Measurements from ENCODE around the gene RTKN2.
"Not testable (repeated sequence)": the region's sequence is repeated elsewhere in the genome, so short reads cannot be mapped to it uniquely, and the experiment has no call there.

Gene RTKN2

DNA sequence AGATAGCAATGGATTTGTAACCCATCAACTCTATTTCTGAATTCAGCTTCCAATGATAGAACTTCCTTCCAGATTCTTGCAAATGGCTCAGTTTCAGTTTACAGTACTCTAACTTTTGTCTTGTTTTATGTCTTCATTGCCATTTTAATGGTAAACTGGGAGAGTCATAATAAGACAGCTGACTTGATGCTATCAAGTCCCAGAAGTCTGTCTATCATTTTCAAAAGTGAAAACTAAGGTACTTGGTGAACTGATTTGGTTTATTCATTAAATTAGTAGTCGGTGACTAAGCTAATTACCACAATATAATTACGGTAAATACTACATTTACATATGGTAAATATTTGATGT is 25.0 kb downstream of the RTKN2 start:
- H3K27me3 ChIP-seq (replicated peaks; ENCODE audit: insufficient read depth, low read length), result no peaks in the 10 kb centered on the region
- H3K79me2 ChIP-seq (ENCODE audit: low read length), result no peaks in the 10 kb centered on the region
- peak overlapping the region; percentile 74 for H2AFZ ChIP-seq (ENCODE audit: low read length)
- H3K9me3 ChIP-seq (replicated peaks; ENCODE audit: insufficient read depth, low read length), result no peaks in the 10 kb centered on the region
- H3K9ac ChIP-seq (ENCODE audit: low read length), result peak overlapping the region; percentile 30; the same call in 1 of the 2 replicates
- no peaks in the 10 kb centered on the region for H4K20me1 ChIP-seq (ENCODE audit: insufficient read depth, low read length)
- no peaks in the 10 kb centered on the region for H3K9me2 ChIP-seq (replicated peaks; ENCODE audit: insufficient read depth, low read length)
- peak overlapping the region; percentile 34 for H3K4me3 ChIP-seq (ENCODE audit: low read length)
- TF ChIP-seq EZH2phosphoT487 (IDR thresholded peaks at IDR 0.05; ENCODE audit: low read length) (no peak), CTCF (IDR thresholded peaks at IDR 0.05; ENCODE audit: low read length) (no peak), EZH2 (optimal IDR thresholded peaks at IDR 0.05; ENCODE audit: low read depth, low read length) (no peak)
- no peaks in the 10 kb centered on the region for H3K36me3 ChIP-seq (replicated peaks; ENCODE audit: insufficient read depth, low read length)
- H3F3A ChIP-seq (ENCODE audit: insufficient read depth, low read length), result no peaks in the 10 kb centered on the region
- peak overlapping the region; percentile 68 for H3K4me2 ChIP-seq (ENCODE audit: low read depth, low read length)
- no peak for DNase-seq
- H3K27ac ChIP-seq (ENCODE audit: low read length), result peak overlapping the region; percentile 57; the same call in 1 of the 2 replicates
- peaks cover 24% of the 10 kb centered on the region for H3K4me1 ChIP-seq (ENCODE audit: low read length)

DNA sequence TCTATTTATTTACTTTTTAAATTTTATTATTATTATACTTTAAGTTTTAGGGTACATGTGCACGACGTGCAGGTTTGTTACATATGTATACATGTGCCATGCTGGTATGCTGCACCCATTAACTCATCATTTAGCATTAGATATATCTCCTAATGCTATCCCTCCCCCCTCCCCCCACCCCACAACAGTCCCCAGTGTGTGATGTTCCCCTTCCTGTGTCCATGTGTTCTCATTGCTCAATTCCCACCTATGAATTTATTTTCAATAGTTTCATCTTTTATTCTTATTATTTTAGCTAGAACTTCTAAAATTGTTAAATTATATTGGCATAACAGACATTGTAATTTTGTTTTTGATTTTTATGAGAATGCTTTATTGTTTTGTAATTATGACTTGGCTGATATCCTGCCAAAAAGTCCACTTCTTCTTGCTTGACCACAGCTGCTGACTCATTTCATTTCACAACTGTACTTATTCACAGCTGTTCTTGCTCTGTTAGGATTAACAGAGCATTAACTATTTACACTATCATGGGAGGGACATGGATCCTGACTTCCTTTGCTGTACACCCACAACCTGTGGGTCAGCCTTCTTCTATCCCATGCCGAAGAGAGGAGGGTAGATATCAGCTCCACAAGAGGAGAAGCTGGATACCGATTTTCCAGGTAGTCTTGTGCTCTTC is 25.5 kb downstream of the RTKN2 start:
- not testable (repeated sequence) for H3F3A ChIP-seq (ENCODE audit: insufficient read depth, low read length); H3K79me2 ChIP-seq (ENCODE audit: low read length); H3K9me2 ChIP-seq (replicated peaks; ENCODE audit: insufficient read depth, low read length); H3K27me3 ChIP-seq (replicated peaks; ENCODE audit: insufficient read depth, low read length); H4K20me1 ChIP-seq (ENCODE audit: insufficient read depth, low read length); H3K9me3 ChIP-seq (replicated peaks; ENCODE audit: insufficient read depth, low read length); H3K36me3 ChIP-seq (replicated peaks; ENCODE audit: insufficient read depth, low read length)
- H3K4me1 ChIP-seq (ENCODE audit: low read length), result peaks cover 24% of the 10 kb centered on the region
- DNase-seq, result peak; percentile 57
- H3K9ac ChIP-seq (ENCODE audit: low read length), result peak overlapping the region; percentile 30; the same call in 1 of the 2 replicates
- peak overlapping the region; percentile 68 for H3K4me2 ChIP-seq (ENCODE audit: low read depth, low read length)
- peak overlapping the region; percentile 34 for H3K4me3 ChIP-seq (ENCODE audit: low read length)
- peak overlapping the region; percentile 74 for H2AFZ ChIP-seq (ENCODE audit: low read length)
- peak overlapping the region; percentile 57; the same call in 1 of the 2 replicates for H3K27ac ChIP-seq (ENCODE audit: low read length)

DNA sequence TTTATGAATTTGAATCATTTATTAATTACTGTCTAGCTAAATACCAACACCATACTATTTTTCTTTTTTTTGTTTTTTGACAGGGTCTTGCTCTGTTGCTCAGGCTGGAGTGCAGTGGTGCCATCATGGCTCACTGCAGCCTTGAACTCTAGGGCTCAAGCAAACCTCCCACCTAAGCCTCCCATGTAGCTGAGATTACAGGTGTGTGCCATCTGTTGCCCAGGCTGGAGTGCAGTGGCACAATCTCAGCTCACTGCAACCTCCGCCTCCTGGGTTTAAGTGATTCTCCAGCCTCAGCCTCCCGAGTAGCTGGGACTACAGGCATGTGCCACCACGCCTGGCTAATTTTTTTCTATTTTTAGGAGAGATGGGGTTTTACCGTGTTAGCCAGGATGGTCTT is 27.1 kb downstream of the RTKN2 start:
- H3K27me3 ChIP-seq (replicated peaks; ENCODE audit: insufficient read depth, low read length); DNase-seq; H3K4me2 ChIP-seq (ENCODE audit: low read depth, low read length); H2AFZ ChIP-seq (ENCODE audit: low read length); H3K79me2 ChIP-seq (ENCODE audit: low read length); H4K20me1 ChIP-seq (ENCODE audit: insufficient read depth, low read length); H3K4me3 ChIP-seq (ENCODE audit: low read length); H3K36me3 ChIP-seq (replicated peaks; ENCODE audit: insufficient read depth, low read length); H3K27ac ChIP-seq (ENCODE audit: low read length); H3F3A ChIP-seq (ENCODE audit: insufficient read depth, low read length); H3K9me2 ChIP-seq (replicated peaks; ENCODE audit: insufficient read depth, low read length); H3K9ac ChIP-seq (ENCODE audit: low read length); H3K9me3 ChIP-seq (replicated peaks; ENCODE audit: insufficient read depth, low read length): not testable (repeated sequence)
- H3K4me1 ChIP-seq (ENCODE audit: low read length), result peaks cover 24% of the 10 kb centered on the region

DNA sequence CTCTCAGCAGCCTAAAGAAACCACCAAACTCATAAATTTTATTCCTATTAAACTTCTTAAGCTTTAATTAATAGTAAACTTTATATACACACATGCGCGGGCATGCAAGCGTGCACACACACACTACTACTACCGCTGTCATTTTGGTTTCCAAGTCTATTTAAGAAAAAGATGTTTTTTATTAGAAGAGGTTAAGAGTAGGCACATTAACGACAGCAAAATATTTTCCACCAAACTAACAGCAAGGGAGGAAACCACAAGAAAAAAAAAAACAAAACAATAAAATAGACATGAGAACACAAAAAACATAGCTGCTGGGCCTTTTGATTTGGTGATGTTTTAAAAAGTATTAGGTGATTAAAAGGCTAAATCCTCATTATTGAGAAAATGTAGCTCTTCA is 28.6 kb downstream of the RTKN2 start:
- Histone ChIP-seq H3K27me3 (replicated peaks; ENCODE audit: insufficient read depth, low read length) (no peaks in the 10 kb centered on the region), H3F3A (ENCODE audit: insufficient read depth, low read length) (no peaks in the 10 kb centered on the region), H2AFZ (ENCODE audit: low read length) (no peak overlapping the region), H3K27ac (ENCODE audit: low read length) (no peak overlapping the region), H3K4me1 (ENCODE audit: low read length) (peaks cover 19% of the 10 kb centered on the region), H3K4me2 (ENCODE audit: low read depth, low read length) (no peak overlapping the region), H4K20me1 (ENCODE audit: insufficient read depth, low read length) (no peaks in the 10 kb centered on the region), H3K36me3 (replicated peaks; ENCODE audit: insufficient read depth, low read length) (no peaks in the 10 kb centered on the region), H3K79me2 (ENCODE audit: low read length) (no peaks in the 10 kb centered on the region), H3K4me3 (ENCODE audit: low read length) (no peak overlapping the region), H3K9me3 (replicated peaks; ENCODE audit: insufficient read depth, low read length) (no peaks in the 10 kb centered on the region), H3K9me2 (replicated peaks; ENCODE audit: insufficient read depth, low read length) (no peaks in the 10 kb centered on the region), H3K9ac (ENCODE audit: low read length) (no peak overlapping the region)
- TF ChIP-seq EZH2 (optimal IDR thresholded peaks at IDR 0.05; ENCODE audit: low read depth, low read length), result no peak
- TF ChIP-seq CTCF (IDR thresholded peaks at IDR 0.05; ENCODE audit: low read length), result no peak
- no peak for TF ChIP-seq EZH2phosphoT487 (IDR thresholded peaks at IDR 0.05; ENCODE audit: low read length)
- DNase-seq, result no peak

Measured in MM.1S (cell line).